Mammary epithelial cell (primary cell): ENCODE data around the gene NXNL1.

Experiments
- CTCF ChIP-seq, 2 donors: IDR thresholded peaks in 1 of 2; conservative IDR thresholded peaks in 1 of 2; 2 replicates each; pipeline ENCODE4 v1.5.1; 2011 to 2012; ENCODE audit warnings: inconsistent platforms in 2 of 2, low read length in 2 of 2, mild to moderate bottlenecking in 2 of 2, control low read depth in 1 of 2, low read depth in 1 of 2; ENCODE audit not compliant: insufficient read depth in 1 of 2; ENCODE audit errors: extremely low read depth in 1 of 2
- EZH2 ChIP-seq: IDR thresholded peaks from 2 replicates; pipeline ENCODE4 v1.6.1; 2012; ENCODE audit warnings: low read length, inconsistent platforms, borderline replicate concordance

DNA sequence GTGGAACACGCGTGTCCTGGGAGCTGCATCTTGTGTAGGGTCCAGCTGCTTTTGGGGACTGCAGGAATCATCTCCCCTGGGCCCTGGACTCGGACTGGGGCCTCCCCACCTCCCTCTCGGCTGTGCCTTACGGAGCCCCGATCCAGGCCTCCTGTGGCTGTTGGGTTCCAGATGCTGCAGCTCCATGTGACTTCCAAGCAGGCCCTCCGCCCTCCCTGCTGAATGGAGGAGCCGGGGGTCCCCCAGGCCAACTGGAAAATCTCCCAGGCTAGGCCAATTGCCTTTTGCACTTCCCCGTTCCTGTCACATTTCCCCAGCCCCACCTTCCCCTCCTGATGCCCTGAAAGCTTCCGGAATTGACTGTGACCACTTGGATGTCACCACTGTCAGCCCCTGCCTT lies 44.5 kb upstream of the NXNL1 start:
- TF ChIP-seq CTCF (conservative IDR thresholded peaks at IDR 0.05 in 1 of 2, IDR thresholded peaks at IDR 0.05 in 1 of 2; ENCODE audit: extremely low read depth in 1 of 2, insufficient read depth in 1 of 2, low read depth in 1 of 2, low read length in 2 of 2): no peak
- no peak for TF ChIP-seq EZH2
